MCF 10A (cell line): ENCODE results near the gene C11orf54. TPM values are rescaled to one million over a fixed set of nuclear protein-coding genes. Genes with fewer than 3 reads are reported as not detected.

Source experiments
- BruUV-seq: library from RNA; stranded (reverse); fragments of 400-500 nt; replicated peaks from 2 replicates; lab custom pipeline; 2021; lab: Mats Ljungman, UMichigan
- CTCF ChIA-PET: fragments of 300-600 bp; sonication (Branson Sonifier 250); formaldehyde crosslinking; extraction: SDS; loops from one replicate; lab custom pipeline; 2021; ENCODE audit warnings: antibody characterized with exemption, inconsistent platforms; lab: Yijun Ruan, JAX
- POLR2A ChIA-PET: fragments of 300-600, 350-650 bp; sonication (Branson Sonifier 250); formaldehyde crosslinking; extraction: SDS; loops from one replicate; lab custom pipeline; 2020; ENCODE audit warnings: antibody characterized with exemption, inconsistent platforms; lab: Yijun Ruan, JAX
- DNase-seq: peaks from one replicate; pipeline ENCODE4 v3.0.0-alpha.2; 2018; ENCODE audit not compliant: unreplicated experiment
- H3K27ac Mint-ChIP-seq: one replicate; pipeline ENCODE4 v1.8.0; 2022; ENCODE audit warnings: mild to moderate bottlenecking, low read depth, mixed read lengths; ENCODE audit not compliant: unreplicated experiment
- H3K27me3 Mint-ChIP-seq: one replicate; pipeline ENCODE4 v1.8.0; 2022; ENCODE audit warnings: mixed read lengths; ENCODE audit not compliant: insufficient read depth, unreplicated experiment
- H3K36me3 Mint-ChIP-seq: one replicate; pipeline ENCODE4 v1.8.0; 2022; ENCODE audit warnings: mild to moderate bottlenecking, moderate library complexity, mixed read lengths; ENCODE audit not compliant: insufficient read depth, unreplicated experiment
- H3K4me1 Mint-ChIP-seq: one replicate; pipeline ENCODE4 v1.8.0; 2022; ENCODE audit warnings: mixed read lengths; ENCODE audit not compliant: insufficient read depth, unreplicated experiment
- H3K4me3 Mint-ChIP-seq: one replicate; pipeline ENCODE4 v1.8.0; 2022; ENCODE audit warnings: mild to moderate bottlenecking, moderate library complexity, mixed read lengths; ENCODE audit not compliant: unreplicated experiment
- H3K9me3 Mint-ChIP-seq: one replicate; pipeline ENCODE4 v1.8.0; 2022; ENCODE audit warnings: mixed read lengths; ENCODE audit not compliant: unreplicated experiment
- intact Hi-C: fragments of 100-400 bp; cut with micrococcal nuclease; formaldehyde crosslinking; loops from 2 replicates; pipeline ENCODE4 v1.14.1; 2022
- microRNA-seq: library from miRNA; unstranded; fragments of <30 nt; microRNA quantifications from one replicate; pipeline ENCODE4 v1.2.0, GENCODE V29; 2022
- total RNA-seq: library from RNA; stranded (reverse); gene quantifications from 2 replicates; pipeline ENCODE4 v1.2.3, GENCODE V29; 2022
- TF ChIP-seq, protein P1 (sequence below): fragments of 200-600 bp; IDR thresholded peaks from one replicate; pipeline ENCODE4 v1.8.0; 2022; ENCODE audit warnings: antibody characterized with exemption, mild to moderate bottlenecking; ENCODE audit not compliant: unreplicated experiment

Gene C11orf54
- total RNA-seq, 1 experiment from 2014 or later: 13.8 TPM

DNA sequence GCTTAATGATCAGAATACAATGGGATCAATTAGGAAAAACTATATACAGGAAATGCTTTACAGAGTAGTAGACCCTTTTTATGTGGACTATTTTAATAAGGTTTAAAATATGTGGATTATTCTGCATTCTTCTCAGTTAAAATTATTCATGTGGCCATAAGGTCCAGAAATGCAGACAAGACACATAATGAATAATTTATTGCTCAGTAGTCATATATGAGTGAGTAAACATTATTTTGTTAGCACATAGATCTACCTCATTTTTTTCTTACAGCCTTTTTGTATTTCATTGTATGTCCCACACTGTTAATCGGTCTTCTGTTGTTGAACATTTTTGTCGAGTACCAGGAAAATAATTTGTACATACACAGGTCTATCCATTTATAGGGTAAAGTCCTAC is 63.4 kb downstream of the C11orf54 start:
- no peak for DNase-seq
- TF ChIP-seq, protein P1, sequence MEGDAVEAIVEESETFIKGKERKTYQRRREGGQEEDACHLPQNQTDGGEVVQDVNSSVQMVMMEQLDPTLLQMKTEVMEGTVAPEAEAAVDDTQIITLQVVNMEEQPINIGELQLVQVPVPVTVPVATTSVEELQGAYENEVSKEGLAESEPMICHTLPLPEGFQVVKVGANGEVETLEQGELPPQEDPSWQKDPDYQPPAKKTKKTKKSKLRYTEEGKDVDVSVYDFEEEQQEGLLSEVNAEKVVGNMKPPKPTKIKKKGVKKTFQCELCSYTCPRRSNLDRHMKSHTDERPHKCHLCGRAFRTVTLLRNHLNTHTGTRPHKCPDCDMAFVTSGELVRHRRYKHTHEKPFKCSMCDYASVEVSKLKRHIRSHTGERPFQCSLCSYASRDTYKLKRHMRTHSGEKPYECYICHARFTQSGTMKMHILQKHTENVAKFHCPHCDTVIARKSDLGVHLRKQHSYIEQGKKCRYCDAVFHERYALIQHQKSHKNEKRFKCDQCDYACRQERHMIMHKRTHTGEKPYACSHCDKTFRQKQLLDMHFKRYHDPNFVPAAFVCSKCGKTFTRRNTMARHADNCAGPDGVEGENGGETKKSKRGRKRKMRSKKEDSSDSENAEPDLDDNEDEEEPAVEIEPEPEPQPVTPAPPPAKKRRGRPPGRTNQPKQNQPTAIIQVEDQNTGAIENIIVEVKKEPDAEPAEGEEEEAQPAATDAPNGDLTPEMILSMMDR: no peak
- ChIA-PET POLR2A (no interaction called here), CTCF (interaction anchor here (0.6 kb wide), 1 partner anchor 376 kb away, joined by 3 read pairs; no protein-coding TSS in a partner anchor)
- Mint-ChIP-seq H3K4me1 (no peaks in the 10 kb centered on the region), H3K27ac (no peak overlapping the region), H3K9me3 (no peaks in the 10 kb centered on the region), H3K4me3 (no peak overlapping the region), H3K27me3 (no peaks in the 10 kb centered on the region), H3K36me3 (peaks cover 87% of the 10 kb centered on the region)
- intact Hi-C loops: no loop called here
- BruUV-seq: TSS peak; percentile 6

DNA sequence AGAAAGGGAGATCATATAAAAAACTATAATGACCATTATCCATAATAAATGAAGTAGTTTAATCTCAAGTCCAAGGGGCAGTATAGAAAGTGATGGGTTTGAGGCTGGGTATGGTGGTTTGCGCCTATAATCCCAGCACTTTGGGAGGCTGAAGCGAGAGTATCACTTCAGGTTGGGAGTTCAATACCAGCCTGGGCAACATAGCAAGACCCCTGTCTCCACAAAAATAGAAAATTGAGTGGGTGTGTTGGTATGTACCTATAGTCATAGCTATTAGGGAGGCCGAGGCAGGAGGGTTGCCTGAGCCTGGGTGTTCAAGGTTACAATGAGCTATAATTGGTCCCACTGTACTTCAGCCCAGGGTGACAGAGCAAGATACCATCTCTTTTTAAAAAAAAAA is 66.5 kb downstream of the C11orf54 start:
- Mint-ChIP-seq H3K27me3 (no peaks in the 10 kb centered on the region), H3K4me3 (no peak overlapping the region), H3K9me3 (no peaks in the 10 kb centered on the region), H3K27ac (peak overlapping the region; percentile 51), H3K4me1 (no peaks in the 10 kb centered on the region), H3K36me3 (peaks cover 92% of the 10 kb centered on the region)
- TF ChIP-seq, protein P1: no peak
- BruUV-seq: no TSS peak
- no peak for DNase-seq
- ChIA-PET CTCF (interaction anchor here (0.6 kb wide), 1 partner anchor 816 kb away, joined by 3 read pairs; no protein-coding TSS in a partner anchor), POLR2A (interaction anchor here (1.4 to 2.7 kb wide), 2 partner anchors 13 to 24 kb away, joined by 6 to 8 read pairs; partner anchors contain the start of gene MED17)
- intact Hi-C loops: no loop called here

DNA sequence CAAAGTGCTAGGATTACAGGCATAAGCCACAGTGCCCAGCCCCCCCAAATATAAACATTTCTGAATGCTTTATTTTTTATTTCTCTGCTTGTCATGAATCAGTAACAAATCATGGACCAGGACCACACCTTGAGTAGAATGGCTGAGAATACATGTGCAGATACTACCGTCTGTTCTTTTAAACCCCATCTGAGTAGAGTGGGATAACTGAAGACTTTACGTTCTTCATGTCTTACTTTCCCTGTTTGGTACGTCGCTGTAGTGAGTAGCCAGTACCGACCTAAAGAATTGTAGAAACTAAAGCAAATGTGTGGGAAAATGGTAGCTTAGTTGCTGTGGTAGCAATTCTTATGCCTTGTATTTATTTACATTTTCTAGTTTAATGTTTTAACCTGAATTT is 72.5 kb downstream of the C11orf54 start:
- Mint-ChIP-seq H3K27ac (no peak overlapping the region), H3K4me1 (no peaks in the 10 kb centered on the region), H3K36me3 (peaks cover 62% of the 10 kb centered on the region), H3K4me3 (no peak overlapping the region), H3K27me3 (no peaks in the 10 kb centered on the region), H3K9me3 (no peaks in the 10 kb centered on the region)
- TF ChIP-seq, protein P1: no peak
- ChIA-PET CTCF (no interaction called here), POLR2A (interaction anchor here (0.7 to 1.2 kb wide), 2 partner anchors 13 to 72 kb away, joined by 4 to 5 read pairs; partner anchors contain the start of genes C11orf54 and TAF1D)
- intact Hi-C loops: no loop called here
- no peak for DNase-seq
- BruUV-seq: no TSS peak

Small RNA genes lying within 50 kb of the gene (microRNA-seq; reads per million reads assigned to microRNA genes)
- gene MIR1304: 20.2 reads per million, percentile 58 among the genes with 10 or more reads in this experiment

Other genes starting within 250 kb of the C11orf54 start
- 8.5 and 10.0 TPM in 2 replicates for gene SMCO4, start 198.3 kb upstream of the C11orf54 start, total RNA-seq
- gene CEP295, start 80.0 kb upstream of the C11orf54 start, total RNA-seq: 9.5 and 11.1 TPM in 2 replicates
- gene TAF1D, start 177 bp upstream of the C11orf54 start, total RNA-seq: 165 and 212 TPM in 2 replicates
- gene MED17, start 42.6 kb downstream of the C11orf54 start, total RNA-seq: 42.2 and 43.9 TPM in 2 replicates
- gene VSTM5, start 108.9 kb downstream of the C11orf54 start, total RNA-seq: not detected in 2 replicates